Measurements from ENCODE around the gene LAIR2.
"Not testable (repeated sequence)": the region's sequence is repeated elsewhere in the genome, so short reads cannot be mapped to it uniquely, and the experiment has no call there.

LAIR2 gene

GRCh38 chr19:54464630-54465425 lies 37.8 kb upstream of the LAIR2 start:
- DNase-seq, result peak; percentile 76

GRCh38 chr19:54465426-54466109 lies 37.1 kb upstream of the LAIR2 start:
- no peak for DNase-seq

GRCh38 chr19:54466110-54466480 lies 36.5 kb upstream of the LAIR2 start:
- DNase-seq, result not testable (repeated sequence)

GRCh38 chr19:54469496-54469934 lies 33.1 kb upstream of the LAIR2 start:
- DNase-seq, result no peak

GRCh38 chr19:54470276-54470887 lies 32.2 kb upstream of the LAIR2 start:
- no peak for DNase-seq

GRCh38 chr19:54470991-54471782 lies 31.4 kb upstream of the LAIR2 start:
- no peak for DNase-seq

- no peak for DNase-seq
These were observed 29.4 kb upstream of the LAIR2 start, which contains the start of gene CDC42EP5 for GRCh38 chr19:54473071-54473891. Gene CDC42EP5 (minus strand): TSS chr19:54473296. CDS start chr19:54465547, 7,749 bp downstream.

- no peak for DNase-seq
These were observed 28.7 kb upstream of the LAIR2 start for GRCh38 chr19:54473892-54474372.

- DNase-seq, result no peak
These were observed 26.9 kb upstream of the LAIR2 start for GRCh38 chr19:54475706-54476105.

GRCh38 chr19:54477650-54478049 lies 25.0 kb upstream of the LAIR2 start:
- no peak for DNase-seq

- peak; percentile 23 for DNase-seq
These were observed 23.9 kb upstream of the LAIR2 start for GRCh38 chr19:54478677-54479266.

GRCh38 chr19:54480051-54480450 lies 22.6 kb upstream of the LAIR2 start:
- no peak for DNase-seq

- no peak for DNase-seq
These were observed 21.2 kb upstream of the LAIR2 start for GRCh38 chr19:54481326-54481930.

- DNase-seq, result no peak
These were observed 19.7 kb upstream of the LAIR2 start for GRCh38 chr19:54482889-54483288.

GRCh38 chr19:54484451-54484850 lies 18.2 kb upstream of the LAIR2 start:
- DNase-seq, result no peak

GRCh38 chr19:54485851-54486250 lies 16.8 kb upstream of the LAIR2 start:
- DNase-seq, result no peak

GRCh38 chr19:54489341-54489740 lies 13.3 kb upstream of the LAIR2 start:
- no peak for DNase-seq

GRCh38 chr19:54489766-54490165 lies 12.9 kb upstream of the LAIR2 start:
- no peak for DNase-seq

GRCh38 chr19:54492568-54492967 lies 10.1 kb upstream of the LAIR2 start:
- no peak for DNase-seq

- not testable (repeated sequence) for DNase-seq
These were observed 9.6 kb upstream of the LAIR2 start for GRCh38 chr19:54493056-54493455.

- DNase-seq, result no peak
These were observed 8.6 kb upstream of the LAIR2 start for GRCh38 chr19:54493967-54494585.

All from SHP77 treated with DMSO at 0.1 percent for 48 hours (cell line).